PFSK-1 (cell line): Measurements from ENCODE around the gene RSPH6A.

Source experiments
- FOXP2 ChIP-seq: optimal IDR thresholded peaks from 2 replicates; pipeline ENCODE3; 2011; ENCODE audit warnings: borderline replicate concordance, control low read depth, inconsistent platforms; ENCODE audit not compliant: insufficient read depth; ENCODE audit errors: extremely low read length, extremely low read depth
- POLR2AphosphoS5 ChIP-seq: IDR thresholded peaks from 2 replicates; pipeline ENCODE4 v1.6.1; 2012; ENCODE audit warnings: low read depth, mild to moderate bottlenecking, control low read depth, low read length, moderate library complexity
- SIN3A ChIP-seq: IDR thresholded peaks from 2 replicates; pipeline ENCODE4 v1.6.1; 2012; ENCODE audit warnings: mild to moderate bottlenecking, low read length, moderate library complexity, borderline replicate concordance; ENCODE audit not compliant: insufficient read depth
- TAF1 ChIP-seq: IDR thresholded peaks from 2 replicates; pipeline ENCODE4 v1.6.1; 2012; ENCODE audit warnings: low read length, control low read depth, borderline replicate concordance; ENCODE audit not compliant: insufficient read depth
- TF ChIP-seq, protein P1 (sequence below), 2 experiments: IDR thresholded peaks; 2 replicates each; pipeline versions ENCODE4 v1.6.1 to v1.8.0; 2011 to 2012; ENCODE audit warnings: low read depth in 2 of 2, low read length in 2 of 2, control low read depth in 1 of 2, inconsistent platforms in 1 of 2, mild to moderate bottlenecking in 1 of 2, moderate library complexity in 1 of 2; ENCODE audit not compliant: insufficient read depth in 1 of 2

Gene RSPH6A

DNA sequence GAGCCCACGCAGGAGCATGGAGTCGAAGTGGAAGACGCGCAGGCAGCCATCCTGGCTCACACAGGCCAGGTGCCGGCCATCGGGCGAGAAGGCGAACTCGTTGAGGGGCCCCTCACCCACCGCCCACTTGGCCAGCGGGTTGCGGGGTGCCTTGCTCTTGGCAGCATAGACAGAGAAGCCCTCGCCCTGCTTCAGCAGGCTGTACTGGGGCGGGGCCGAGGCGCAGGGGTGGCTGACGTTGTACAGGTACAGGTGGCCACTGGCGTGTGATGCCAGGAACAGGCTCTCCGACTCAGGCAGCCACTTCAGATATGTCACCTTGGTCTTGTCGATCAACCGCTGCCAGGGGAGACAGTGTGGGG lies 28.6 kb downstream of the RSPH6A start:
- TF ChIP-seq, protein P1, sequence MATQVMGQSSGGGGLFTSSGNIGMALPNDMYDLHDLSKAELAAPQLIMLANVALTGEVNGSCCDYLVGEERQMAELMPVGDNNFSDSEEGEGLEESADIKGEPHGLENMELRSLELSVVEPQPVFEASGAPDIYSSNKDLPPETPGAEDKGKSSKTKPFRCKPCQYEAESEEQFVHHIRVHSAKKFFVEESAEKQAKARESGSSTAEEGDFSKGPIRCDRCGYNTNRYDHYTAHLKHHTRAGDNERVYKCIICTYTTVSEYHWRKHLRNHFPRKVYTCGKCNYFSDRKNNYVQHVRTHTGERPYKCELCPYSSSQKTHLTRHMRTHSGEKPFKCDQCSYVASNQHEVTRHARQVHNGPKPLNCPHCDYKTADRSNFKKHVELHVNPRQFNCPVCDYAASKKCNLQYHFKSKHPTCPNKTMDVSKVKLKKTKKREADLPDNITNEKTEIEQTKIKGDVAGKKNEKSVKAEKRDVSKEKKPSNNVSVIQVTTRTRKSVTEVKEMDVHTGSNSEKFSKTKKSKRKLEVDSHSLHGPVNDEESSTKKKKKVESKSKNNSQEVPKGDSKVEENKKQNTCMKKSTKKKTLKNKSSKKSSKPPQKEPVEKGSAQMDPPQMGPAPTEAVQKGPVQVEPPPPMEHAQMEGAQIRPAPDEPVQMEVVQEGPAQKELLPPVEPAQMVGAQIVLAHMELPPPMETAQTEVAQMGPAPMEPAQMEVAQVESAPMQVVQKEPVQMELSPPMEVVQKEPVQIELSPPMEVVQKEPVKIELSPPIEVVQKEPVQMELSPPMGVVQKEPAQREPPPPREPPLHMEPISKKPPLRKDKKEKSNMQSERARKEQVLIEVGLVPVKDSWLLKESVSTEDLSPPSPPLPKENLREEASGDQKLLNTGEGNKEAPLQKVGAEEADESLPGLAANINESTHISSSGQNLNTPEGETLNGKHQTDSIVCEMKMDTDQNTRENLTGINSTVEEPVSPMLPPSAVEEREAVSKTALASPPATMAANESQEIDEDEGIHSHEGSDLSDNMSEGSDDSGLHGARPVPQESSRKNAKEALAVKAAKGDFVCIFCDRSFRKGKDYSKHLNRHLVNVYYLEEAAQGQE (IDR thresholded peaks at IDR 0.05; ENCODE audit: insufficient read depth in 1 of 2, low read depth in 2 of 2, low read length in 2 of 2) = no peak
- TF ChIP-seq FOXP2 (no peak), POLR2AphosphoS5 (no peak), TAF1 (no peak), SIN3A (no peak)

DNA sequence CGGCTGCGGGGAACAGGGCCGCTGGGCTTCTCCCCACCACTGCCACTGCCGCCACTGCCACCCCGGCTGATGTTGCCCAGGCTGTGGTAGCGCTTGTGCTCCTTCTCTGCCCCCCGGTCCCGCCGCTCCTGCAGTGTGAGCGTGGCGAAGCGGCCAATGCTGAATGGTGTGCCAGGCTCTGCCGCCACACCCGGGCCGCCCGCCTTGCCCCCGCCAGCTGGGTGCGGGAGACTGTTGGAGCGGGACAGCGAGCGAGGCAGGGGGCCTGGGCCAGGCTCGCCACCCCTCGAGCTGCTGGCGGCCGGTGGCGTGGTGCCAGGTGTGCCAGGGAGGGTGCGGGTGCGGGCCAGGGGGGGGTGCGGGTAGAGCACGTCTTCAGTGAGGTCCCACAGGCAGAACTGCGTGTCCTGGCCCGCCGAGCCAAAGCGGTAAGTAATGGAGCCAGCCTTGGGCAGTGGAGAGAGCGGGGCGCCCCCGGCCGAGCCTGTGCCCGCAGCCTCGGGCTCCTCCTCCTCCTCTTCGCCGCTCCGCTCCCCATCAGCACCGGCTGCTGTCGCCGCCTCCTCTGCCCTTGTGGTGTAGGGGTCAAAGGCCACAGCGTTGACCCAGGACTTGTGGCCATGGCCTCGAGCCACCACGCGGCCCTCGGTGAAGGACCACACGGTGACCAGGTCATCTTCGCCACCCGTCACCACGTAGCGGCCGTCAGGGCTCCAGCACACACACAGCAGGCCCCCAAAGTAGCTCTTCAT lies 29.2 kb downstream of the RSPH6A start:
- TF ChIP-seq FOXP2 (no peak), POLR2AphosphoS5 (no peak), TAF1 (no peak), SIN3A (no peak)
- TF ChIP-seq, protein P1 (IDR thresholded peaks at IDR 0.05; ENCODE audit: insufficient read depth in 1 of 2, low read depth in 2 of 2, low read length in 2 of 2) = no peak

DNA sequence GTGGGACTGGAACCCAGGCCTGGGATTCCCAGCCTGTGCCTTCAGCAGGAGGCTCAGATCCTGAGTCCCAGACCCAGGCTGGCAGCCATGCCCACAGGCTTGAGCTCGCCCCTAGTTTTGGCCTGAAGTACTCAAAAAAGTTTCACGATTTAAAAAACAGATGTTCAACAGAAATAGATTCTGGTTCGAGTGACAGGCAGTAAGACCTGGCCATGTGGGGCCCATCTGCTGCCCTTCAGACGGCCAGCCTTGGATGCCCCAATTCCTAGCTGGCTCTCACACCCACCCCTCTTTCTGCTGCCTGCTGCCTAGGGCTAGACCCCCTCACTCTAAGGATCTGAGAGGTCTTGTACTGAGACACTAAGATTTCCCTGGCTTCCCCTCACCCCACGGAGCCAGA lies 30.0 kb downstream of the RSPH6A start:
- TF ChIP-seq, protein P1 (IDR thresholded peaks at IDR 0.05; ENCODE audit: insufficient read depth in 1 of 2, low read depth in 2 of 2, low read length in 2 of 2) = no peak
- no peak for TF ChIP-seq SIN3A
- TF ChIP-seq TAF1 = no peak
- no peak for TF ChIP-seq POLR2AphosphoS5
- no peak for TF ChIP-seq FOXP2

DNA sequence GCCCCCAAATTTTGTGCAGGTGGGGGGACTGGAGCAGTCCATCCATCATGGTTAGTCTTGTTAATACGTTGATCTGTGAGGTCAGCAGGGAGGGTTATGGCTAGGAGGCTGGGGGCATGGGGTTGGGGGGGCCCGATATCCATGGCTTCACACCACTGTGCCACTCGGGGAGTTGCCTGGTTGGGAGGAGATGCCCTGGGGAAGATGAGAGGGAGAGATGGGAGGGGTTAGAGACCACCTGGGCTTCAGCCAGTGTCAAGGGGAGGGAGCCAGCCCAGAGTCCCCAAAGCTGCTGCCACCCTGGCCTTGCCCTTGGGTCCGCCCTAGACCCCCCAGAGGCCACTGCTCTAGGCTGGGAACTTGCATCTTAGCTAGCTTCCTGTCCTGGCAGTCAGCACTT lies 31.0 kb downstream of the RSPH6A start:
- TF ChIP-seq SIN3A = no peak
- TF ChIP-seq TAF1 = no peak
- TF ChIP-seq, protein P1 (IDR thresholded peaks at IDR 0.05; ENCODE audit: insufficient read depth in 1 of 2, low read depth in 2 of 2, low read length in 2 of 2) = no peak
- TF ChIP-seq FOXP2 = no peak
- no peak for TF ChIP-seq POLR2AphosphoS5
